Esophagus muscularis mucosa (tissue), 4 donors: ENCODE results near the gene L1CAM.

Experiments used
- CTCF ChIP-seq, 3 experiments: fragments of 200-600 bp in 2 of 3; fragments of 450-650 bp in 1 of 3; sonication (generic) in 2 of 3; IDR thresholded peaks; one replicate each; pipeline ENCODE4 v1.5.1; 2017 to 2019; ENCODE audit warnings: antibody characterized with exemption in 3 of 3, mild to moderate bottlenecking in 2 of 3, moderate library complexity in 1 of 3
- EP300 ChIP-seq: sonication (generic); formaldehyde crosslinking; IDR thresholded peaks from one replicate; pipeline ENCODE4 v1.6.1; 2017; ENCODE audit warnings: antibody characterized with exemption
- POLR2A ChIP-seq: fragments of 450-650 bp; IDR thresholded peaks from one replicate; pipeline ENCODE4 v1.6.1; 2017; ENCODE audit warnings: antibody characterized with exemption, moderate library complexity, mild to moderate bottlenecking, low read depth
- POLR2AphosphoS5 ChIP-seq, 2 donors: sonication (generic); formaldehyde crosslinking; IDR thresholded peaks; one replicate each; pipeline ENCODE4 v1.6.1; 2017; ENCODE audit warnings: antibody characterized with exemption in 2 of 2

GRCh38 chrX:153879741-153880439 is 6.1 kb downstream of the L1CAM start:
- TF ChIP-seq CTCF (IDR thresholded peaks at IDR 0.05): no peak
- TF ChIP-seq POLR2A: no peak
- no peak for TF ChIP-seq POLR2AphosphoS5 (IDR thresholded peaks at IDR 0.05)
- TF ChIP-seq EP300: no peak
